OCI-LY3 (cell line): ENCODE measurements around the gene TFF3.

Experiments
- H2AFZ ChIP-seq: fragments of 200-600, 300-600 bp; shearing (Covaris generic); 2 replicates; pipeline ENCODE4 v1.6.0; 2014; ENCODE audit warnings: antibody characterized with exemption, low read depth, low read length
- H3K27ac ChIP-seq: fragments of 200-600, 300-600 bp; sonication (generic); 2 replicates; pipeline ENCODE4 v1.5.1; 2014; ENCODE audit warnings: mild to moderate bottlenecking, low read length, moderate library complexity, mixed read lengths
- H3K27me3 ChIP-seq: fragments of 200-600, 300-600 bp; sonication (generic); 2 replicates; pipeline ENCODE4 v1.6.1; 2014; ENCODE audit warnings: low read depth, low read length, mixed read lengths
- H3K36me3 ChIP-seq: fragments of 200-600, 300-600 bp; sonication (generic); replicated peaks from 2 replicates; pipeline ENCODE3; 2014; ENCODE audit warnings: low read depth, low read length, mixed read lengths
- H3K4me1 ChIP-seq: fragments of 300-600, 200-600 bp; sonication (generic); 2 replicates; pipeline ENCODE4 v1.6.1; 2014; ENCODE audit warnings: low read length, mixed read lengths
- H3K4me2 ChIP-seq: fragments of 200-600, 300-600 bp; sonication (generic); 2 replicates; pipeline ENCODE4 v1.6.1; 2014; ENCODE audit warnings: low read length, mixed read lengths
- H3K4me3 ChIP-seq: fragments of 300-600, 200-600 bp; sonication (generic); 2 replicates; pipeline ENCODE4 v1.5.1; 2014; ENCODE audit warnings: antibody characterized with exemption, mild to moderate bottlenecking, low read length, moderate library complexity
- H3K79me2 ChIP-seq: fragments of 300-600, 200-600 bp; shearing (Covaris generic); 2 replicates; pipeline ENCODE4 v1.6.1; 2014; ENCODE audit warnings: mild to moderate bottlenecking, low read length, mixed read lengths
- H3K9ac ChIP-seq: fragments of 300-600, 200-600 bp; shearing (Covaris generic); 2 replicates; pipeline ENCODE4 v1.6.0; 2014; ENCODE audit warnings: mild to moderate bottlenecking, low read length, moderate library complexity
- H3K9me3 ChIP-seq: fragments of 200-600, 300-600 bp; shearing (Covaris generic); 2 replicates; pipeline ENCODE4 v1.6.1; 2014; ENCODE audit warnings: low read length, mixed read lengths; ENCODE audit not compliant: insufficient read depth
- H4K20me1 ChIP-seq: fragments of 200-600, 300-600 bp; sonication (generic); 2 replicates; pipeline ENCODE4 v1.6.1; 2016; ENCODE audit warnings: low read length, mixed read lengths; ENCODE audit not compliant: insufficient read depth
- CTCF ChIP-seq: fragments of 200-600, 300-600 bp; sonication (generic); IDR thresholded peaks from 2 replicates; pipeline ENCODE4 v1.5.1; 2014; ENCODE audit warnings: antibody characterized with exemption, low read length, low read depth
- EZH2phosphoT487 ChIP-seq: fragments of 200-600 bp; shearing (Covaris generic); IDR thresholded peaks from 2 replicates; pipeline ENCODE4 v1.6.1; 2018; ENCODE audit warnings: antibody characterized with exemption, mixed run types, low read depth

Gene TFF3

GRCh38 chr21:42350318-42350910 lies 35.2 kb upstream of the TFF3 start:
- H3K27ac ChIP-seq = no peak overlapping the region
- H3K4me2 ChIP-seq = no peak overlapping the region
- no peaks in the 10 kb centered on the region for H4K20me1 ChIP-seq
- TF ChIP-seq CTCF (no peak), EZH2phosphoT487 (no peak)
- H3K79me2 ChIP-seq = no peaks in the 10 kb centered on the region
- no peak overlapping the region for H3K4me3 ChIP-seq
- peaks cover 5% of the 10 kb centered on the region; the same call in 1 of the 2 replicates for H3K9me3 ChIP-seq
- peaks cover 4% of the 10 kb centered on the region for H3K36me3 ChIP-seq
- no peak overlapping the region for H2AFZ ChIP-seq
- H3K9ac ChIP-seq = no peak overlapping the region
- H3K27me3 ChIP-seq = no peaks in the 10 kb centered on the region
- H3K4me1 ChIP-seq = peaks cover 16% of the 10 kb centered on the region

- TF ChIP-seq EZH2phosphoT487 (no peak), CTCF (no peak)
- Histone ChIP-seq H3K9ac (no peak overlapping the region), H3K4me2 (no peak overlapping the region), H3K79me2 (no peaks in the 10 kb centered on the region), H4K20me1 (no peaks in the 10 kb centered on the region), H3K27me3 (no peaks in the 10 kb centered on the region), H3K27ac (no peak overlapping the region), H3K4me3 (no peak overlapping the region), H3K9me3 (no peaks in the 10 kb centered on the region; the same call in 1 of the 2 replicates), H3K36me3 (peaks cover 3% of the 10 kb centered on the region), H3K4me1 (peaks cover 16% of the 10 kb centered on the region), H2AFZ (no peak overlapping the region)
Observed at GRCh38 chr21:42349420-42350317, 34.5 kb upstream of the TFF3 start.

- H3K36me3 ChIP-seq = no peaks in the 10 kb centered on the region
- TF ChIP-seq EZH2phosphoT487 = no peak
- TF ChIP-seq CTCF = no peak
Observed at GRCh38 chr21:42348762-42349161, 33.6 kb upstream of the TFF3 start.

GRCh38 chr21:42347601-42348327 lies 32.6 kb upstream of the TFF3 start:
- no peak overlapping the region for H3K27ac ChIP-seq
- no peaks in the 10 kb centered on the region for H3K36me3 ChIP-seq
- no peaks in the 10 kb centered on the region for H3K27me3 ChIP-seq
- H4K20me1 ChIP-seq = no peaks in the 10 kb centered on the region
- H3K9me3 ChIP-seq = no peaks in the 10 kb centered on the region
- H3K4me2 ChIP-seq = no peak overlapping the region
- peaks cover 3% of the 10 kb centered on the region; the same call in 1 of the 2 replicates for H3K4me1 ChIP-seq
- H3K4me3 ChIP-seq = no peak overlapping the region
- no peak overlapping the region for H2AFZ ChIP-seq
- no peaks in the 10 kb centered on the region for H3K79me2 ChIP-seq
- H3K9ac ChIP-seq = no peak overlapping the region
- TF ChIP-seq CTCF = no peak
- no peak for TF ChIP-seq EZH2phosphoT487

More at GRCh38 chr21:42348762-42349161, 33.6 kb upstream of the TFF3 start:
- no peak overlapping the region for H3K9ac ChIP-seq
- no peak overlapping the region for H3K4me3 ChIP-seq
- no peak overlapping the region for H3K4me2 ChIP-seq
- H3K79me2 ChIP-seq = no peaks in the 10 kb centered on the region
- H3K9me3 ChIP-seq = no peaks in the 10 kb centered on the region
- H3K27me3 ChIP-seq = no peaks in the 10 kb centered on the region
- H4K20me1 ChIP-seq = no peaks in the 10 kb centered on the region
- peaks cover 13% of the 10 kb centered on the region for H3K4me1 ChIP-seq
- no peak overlapping the region for H3K27ac ChIP-seq
- no peak overlapping the region for H2AFZ ChIP-seq
